ENCODE data around the gene ADAM12. TPM values are rescaled to one million over a fixed set of nuclear protein-coding genes. Genes with fewer than 3 reads are reported as not detected.

Gene ADAM12
- total and polyA plus RNA-seq, 9 of the 15 experiments (the other 6 are each of a cell fraction or from before 2014, with no cell fraction given), result not detected

GRCh38 chr10:126407831-126408230 is 19.6 kb upstream of the ADAM12 start:
- in situ Hi-C loops (cut with MboI), result no loop called here
- ChIA-PET POLR2A (no interaction called here), CTCF (ENCODE audit: low intra/inter-chr PET ratio) (no interaction called here)
- ATAC-seq, result no peak
- no peak for FAIRE-seq
- H3K27me3 ChIP-seq (ENCODE audit: control insufficient read depth in 2 of 2, insufficient read depth in 2 of 2, low read length in 2 of 2), result peaks cover 0 to 5% of the 10 kb centered on the region in 2 experiments; a peak in 2 of 5 replicates
- no peaks in the 10 kb centered on the region for H3K36me3 ChIP-seq (ENCODE audit: control insufficient read depth, insufficient read depth, low read length)
- DNase-seq (ENCODE audit: extremely low read depth in 1 of 4, low spot score in 3 of 4), result no peak
- no peak overlapping the region for H3K4me2 ChIP-seq (ENCODE audit: insufficient read depth, low read length)
- H4K20me1 ChIP-seq (replicated peaks; ENCODE audit: control insufficient read depth, insufficient read depth, low read length), result no peaks in the 10 kb centered on the region
- H3K4me3 ChIP-seq, result no peak overlapping the region
- WGBS (ENCODE audit: insufficient coverage, low coverage, missing lambda C conversion rate), result 0% methylated on average over 2 of the region's 2 CpGs
- H3K4me1 ChIP-seq (replicated peaks in 1 of 2; ENCODE audit: control insufficient read depth in 2 of 2, insufficient read depth in 2 of 2, low read length in 2 of 2), result no peaks in the 10 kb centered on the region
- H3K9me1 ChIP-seq (ENCODE audit: control insufficient read depth, insufficient read depth, low read length), result no peaks in the 10 kb centered on the region
- intact Hi-C loops (cut with micrococcal nuclease), result loop anchor here (10.0 kb wide), 1 partner anchor 223 kb away; no protein-coding TSS in a partner anchor
- H2AFZ ChIP-seq (ENCODE audit: low read depth, low read length), result no peak overlapping the region
- H3K9me3 ChIP-seq (replicated peaks; ENCODE audit: control insufficient read depth, insufficient read depth, low read depth, low read length), result no peaks in the 10 kb centered on the region
- H3K79me2 ChIP-seq (ENCODE audit: control insufficient read depth, insufficient read depth, low read length), result no peaks in the 10 kb centered on the region
- no TSS peak for BruUV-seq (replicated peaks)
- H3K27ac ChIP-seq (ENCODE audit: extremely low read depth, low read depth, low read length), result no peak overlapping the region
- H3K9ac ChIP-seq (ENCODE audit: insufficient read depth in 1 of 2, low read depth in 2 of 2, low read length in 2 of 2), result no peak overlapping the region
- TF ChIP-seq STAT6 (CRISPR knock-in tag; IDR thresholded peaks at IDR 0.05) (no peak), ZNF354B (CRISPR knock-in tag; IDR thresholded peaks at IDR 0.05) (no peak), BRCA1 (IDR thresholded peaks at IDR 0.05) (no peak), BRCA1 (CRISPR knock-in tag; IDR thresholded peaks at IDR 0.05) (no peak), HNRNPUL1 (IDR thresholded peaks at IDR 0.05; ENCODE audit: low read length) (no peak), MGA (IDR thresholded peaks at IDR 0.05) (no peak), NR0B1 (IDR thresholded peaks at IDR 0.05; ENCODE audit: partially characterized antibody) (no peak)

Measured in K562 (cell line).